Kidney capillary endothelial cell (primary cell): ENCODE measurements around the gene UBAC2.
"Not testable (repeated sequence)": the region's sequence is repeated elsewhere in the genome, so short reads cannot be mapped to it uniquely, and the experiment has no call there.

Source experiments
- DNase-seq: peaks from one replicate; pipeline ENCODE4 v3.0.0-alpha.2; 2018; ENCODE audit warnings: low spot score

Gene UBAC2

GRCh38 chr13:99185606-99186005, 15.0 kb upstream of the UBAC2 start:
- DNase-seq = no peak

- DNase-seq = no peak
Observed at GRCh38 chr13:99190147-99190985, 10.3 kb upstream of the UBAC2 start.

- DNase-seq = no peak
Observed at GRCh38 chr13:99191336-99191899, 9.2 kb upstream of the UBAC2 start.

- no peak for DNase-seq
Observed at GRCh38 chr13:99191900-99192399, 8.7 kb upstream of the UBAC2 start.

GRCh38 chr13:99192480-99192879, 8.2 kb upstream of the UBAC2 start:
- no peak for DNase-seq

- no peak for DNase-seq
Observed at GRCh38 chr13:99193152-99193551, 7.5 kb upstream of the UBAC2 start.

- no peak for DNase-seq
Observed at GRCh38 chr13:99196466-99197116, 4.1 kb upstream of the UBAC2 start.

- DNase-seq = no peak
Observed at GRCh38 chr13:99197117-99197651, 3.5 kb upstream of the UBAC2 start.

GRCh38 chr13:99199541-99200431, 868 bp upstream of the UBAC2 start:
- DNase-seq = peak; percentile 37

- no peak for DNase-seq
Observed at GRCh38 chr13:99203601-99204579, 3.2 kb downstream of the UBAC2 start.

GRCh38 chr13:99205621-99206220, 5.1 kb downstream of the UBAC2 start:
- DNase-seq = no peak

GRCh38 chr13:99206226-99206625, 5.6 kb downstream of the UBAC2 start:
- DNase-seq = no peak

GRCh38 chr13:99206873-99207272, 6.2 kb downstream of the UBAC2 start:
- no peak for DNase-seq

GRCh38 chr13:99207511-99207910, 6.9 kb downstream of the UBAC2 start:
- DNase-seq = no peak

GRCh38 chr13:99208185-99208584, 7.5 kb downstream of the UBAC2 start:
- DNase-seq = no peak

GRCh38 chr13:99208845-99209527, 8.3 kb downstream of the UBAC2 start:
- no peak for DNase-seq

- not testable (repeated sequence) for DNase-seq
Observed at GRCh38 chr13:99210627-99211026, 10.0 kb downstream of the UBAC2 start.

GRCh38 chr13:99211421-99212035, 10.9 kb downstream of the UBAC2 start:
- no peak for DNase-seq

GRCh38 chr13:99214232-99214631, 13.6 kb downstream of the UBAC2 start:
- no peak for DNase-seq
